ENCODE measurements around the gene NRDC.

- TF ChIP-seq, protein P1, sequence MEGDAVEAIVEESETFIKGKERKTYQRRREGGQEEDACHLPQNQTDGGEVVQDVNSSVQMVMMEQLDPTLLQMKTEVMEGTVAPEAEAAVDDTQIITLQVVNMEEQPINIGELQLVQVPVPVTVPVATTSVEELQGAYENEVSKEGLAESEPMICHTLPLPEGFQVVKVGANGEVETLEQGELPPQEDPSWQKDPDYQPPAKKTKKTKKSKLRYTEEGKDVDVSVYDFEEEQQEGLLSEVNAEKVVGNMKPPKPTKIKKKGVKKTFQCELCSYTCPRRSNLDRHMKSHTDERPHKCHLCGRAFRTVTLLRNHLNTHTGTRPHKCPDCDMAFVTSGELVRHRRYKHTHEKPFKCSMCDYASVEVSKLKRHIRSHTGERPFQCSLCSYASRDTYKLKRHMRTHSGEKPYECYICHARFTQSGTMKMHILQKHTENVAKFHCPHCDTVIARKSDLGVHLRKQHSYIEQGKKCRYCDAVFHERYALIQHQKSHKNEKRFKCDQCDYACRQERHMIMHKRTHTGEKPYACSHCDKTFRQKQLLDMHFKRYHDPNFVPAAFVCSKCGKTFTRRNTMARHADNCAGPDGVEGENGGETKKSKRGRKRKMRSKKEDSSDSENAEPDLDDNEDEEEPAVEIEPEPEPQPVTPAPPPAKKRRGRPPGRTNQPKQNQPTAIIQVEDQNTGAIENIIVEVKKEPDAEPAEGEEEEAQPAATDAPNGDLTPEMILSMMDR (conservative IDR thresholded peaks at IDR 0.05; ENCODE audit: low read depth in 2 of 2): no peak
- TF ChIP-seq POLR2AphosphoS5 (IDR thresholded peaks at IDR 0.05; ENCODE audit: low read depth) (no peak), EZH2 (IDR thresholded peaks at IDR 0.05; ENCODE audit: low read depth, unreplicated experiment) (no peak), EZH2phosphoT487 (IDR thresholded peaks at IDR 0.05; ENCODE audit: unreplicated experiment) (no peak), STAT1 (IDR thresholded peaks at IDR 0.05; ENCODE audit: unreplicated experiment) (no peak), ZNF462 (CRISPR knock-in tag; IDR thresholded peaks at IDR 0.05) (no peak), ZNF331 (CRISPR knock-in tag; IDR thresholded peaks at IDR 0.05; ENCODE audit: low read depth) (no peak), JUNB (IDR thresholded peaks at IDR 0.05; ENCODE audit: unreplicated experiment) (no peak), CREB1 (CRISPR knock-in tag; IDR thresholded peaks at IDR 0.05; ENCODE audit: low read depth) (no peak), NANOG (IDR thresholded peaks at IDR 0.05; ENCODE audit: borderline replicate concordance) (no peak), ZNF114 (CRISPR knock-in tag; IDR thresholded peaks at IDR 0.05) (no peak)
- TF ChIP-seq, protein P2, sequence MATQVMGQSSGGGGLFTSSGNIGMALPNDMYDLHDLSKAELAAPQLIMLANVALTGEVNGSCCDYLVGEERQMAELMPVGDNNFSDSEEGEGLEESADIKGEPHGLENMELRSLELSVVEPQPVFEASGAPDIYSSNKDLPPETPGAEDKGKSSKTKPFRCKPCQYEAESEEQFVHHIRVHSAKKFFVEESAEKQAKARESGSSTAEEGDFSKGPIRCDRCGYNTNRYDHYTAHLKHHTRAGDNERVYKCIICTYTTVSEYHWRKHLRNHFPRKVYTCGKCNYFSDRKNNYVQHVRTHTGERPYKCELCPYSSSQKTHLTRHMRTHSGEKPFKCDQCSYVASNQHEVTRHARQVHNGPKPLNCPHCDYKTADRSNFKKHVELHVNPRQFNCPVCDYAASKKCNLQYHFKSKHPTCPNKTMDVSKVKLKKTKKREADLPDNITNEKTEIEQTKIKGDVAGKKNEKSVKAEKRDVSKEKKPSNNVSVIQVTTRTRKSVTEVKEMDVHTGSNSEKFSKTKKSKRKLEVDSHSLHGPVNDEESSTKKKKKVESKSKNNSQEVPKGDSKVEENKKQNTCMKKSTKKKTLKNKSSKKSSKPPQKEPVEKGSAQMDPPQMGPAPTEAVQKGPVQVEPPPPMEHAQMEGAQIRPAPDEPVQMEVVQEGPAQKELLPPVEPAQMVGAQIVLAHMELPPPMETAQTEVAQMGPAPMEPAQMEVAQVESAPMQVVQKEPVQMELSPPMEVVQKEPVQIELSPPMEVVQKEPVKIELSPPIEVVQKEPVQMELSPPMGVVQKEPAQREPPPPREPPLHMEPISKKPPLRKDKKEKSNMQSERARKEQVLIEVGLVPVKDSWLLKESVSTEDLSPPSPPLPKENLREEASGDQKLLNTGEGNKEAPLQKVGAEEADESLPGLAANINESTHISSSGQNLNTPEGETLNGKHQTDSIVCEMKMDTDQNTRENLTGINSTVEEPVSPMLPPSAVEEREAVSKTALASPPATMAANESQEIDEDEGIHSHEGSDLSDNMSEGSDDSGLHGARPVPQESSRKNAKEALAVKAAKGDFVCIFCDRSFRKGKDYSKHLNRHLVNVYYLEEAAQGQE (IDR thresholded peaks at IDR 0.05; ENCODE audit: unreplicated experiment): no peak
- TF ChIP-seq, protein P3, sequence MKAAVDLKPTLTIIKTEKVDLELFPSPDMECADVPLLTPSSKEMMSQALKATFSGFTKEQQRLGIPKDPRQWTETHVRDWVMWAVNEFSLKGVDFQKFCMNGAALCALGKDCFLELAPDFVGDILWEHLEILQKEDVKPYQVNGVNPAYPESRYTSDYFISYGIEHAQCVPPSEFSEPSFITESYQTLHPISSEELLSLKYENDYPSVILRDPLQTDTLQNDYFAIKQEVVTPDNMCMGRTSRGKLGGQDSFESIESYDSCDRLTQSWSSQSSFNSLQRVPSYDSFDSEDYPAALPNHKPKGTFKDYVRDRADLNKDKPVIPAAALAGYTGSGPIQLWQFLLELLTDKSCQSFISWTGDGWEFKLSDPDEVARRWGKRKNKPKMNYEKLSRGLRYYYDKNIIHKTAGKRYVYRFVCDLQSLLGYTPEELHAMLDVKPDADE (IDR thresholded peaks at IDR 0.05): no peak
These were observed 27.9 kb downstream of the NRDC start for GRCh38 chr1:51850420-51851223.

Data from GM23338 (cell line).